ENCODE measurements around the gene FBN1.

The FBN1 gene

DNA sequence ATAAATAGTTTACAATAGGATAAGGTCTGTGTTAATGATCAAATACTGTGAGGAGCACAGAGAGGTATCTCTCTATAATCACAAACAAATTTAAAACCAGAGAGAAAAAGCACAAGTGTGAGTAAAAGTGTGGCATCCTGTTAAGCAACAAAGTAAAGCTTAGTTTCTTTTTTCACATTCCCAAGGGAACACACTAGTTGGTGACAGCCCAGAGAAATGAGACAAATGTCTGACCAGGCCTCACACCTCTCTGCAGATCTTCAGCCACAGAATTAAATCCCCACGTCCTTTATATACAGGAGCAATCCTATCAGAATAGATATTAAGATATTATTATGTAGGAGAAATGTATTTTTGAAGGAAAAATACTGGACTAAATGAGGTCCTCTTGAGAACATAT is 2.7 kb downstream of the FBN1 start:
- no peak for TF ChIP-seq ZFX (IDR thresholded peaks at IDR 0.05)
- TF ChIP-seq, protein P1, sequence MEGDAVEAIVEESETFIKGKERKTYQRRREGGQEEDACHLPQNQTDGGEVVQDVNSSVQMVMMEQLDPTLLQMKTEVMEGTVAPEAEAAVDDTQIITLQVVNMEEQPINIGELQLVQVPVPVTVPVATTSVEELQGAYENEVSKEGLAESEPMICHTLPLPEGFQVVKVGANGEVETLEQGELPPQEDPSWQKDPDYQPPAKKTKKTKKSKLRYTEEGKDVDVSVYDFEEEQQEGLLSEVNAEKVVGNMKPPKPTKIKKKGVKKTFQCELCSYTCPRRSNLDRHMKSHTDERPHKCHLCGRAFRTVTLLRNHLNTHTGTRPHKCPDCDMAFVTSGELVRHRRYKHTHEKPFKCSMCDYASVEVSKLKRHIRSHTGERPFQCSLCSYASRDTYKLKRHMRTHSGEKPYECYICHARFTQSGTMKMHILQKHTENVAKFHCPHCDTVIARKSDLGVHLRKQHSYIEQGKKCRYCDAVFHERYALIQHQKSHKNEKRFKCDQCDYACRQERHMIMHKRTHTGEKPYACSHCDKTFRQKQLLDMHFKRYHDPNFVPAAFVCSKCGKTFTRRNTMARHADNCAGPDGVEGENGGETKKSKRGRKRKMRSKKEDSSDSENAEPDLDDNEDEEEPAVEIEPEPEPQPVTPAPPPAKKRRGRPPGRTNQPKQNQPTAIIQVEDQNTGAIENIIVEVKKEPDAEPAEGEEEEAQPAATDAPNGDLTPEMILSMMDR (conservative IDR thresholded peaks at IDR 0.05) = no peak
- no peak overlapping the region for H3K27ac ChIP-seq

DNA sequence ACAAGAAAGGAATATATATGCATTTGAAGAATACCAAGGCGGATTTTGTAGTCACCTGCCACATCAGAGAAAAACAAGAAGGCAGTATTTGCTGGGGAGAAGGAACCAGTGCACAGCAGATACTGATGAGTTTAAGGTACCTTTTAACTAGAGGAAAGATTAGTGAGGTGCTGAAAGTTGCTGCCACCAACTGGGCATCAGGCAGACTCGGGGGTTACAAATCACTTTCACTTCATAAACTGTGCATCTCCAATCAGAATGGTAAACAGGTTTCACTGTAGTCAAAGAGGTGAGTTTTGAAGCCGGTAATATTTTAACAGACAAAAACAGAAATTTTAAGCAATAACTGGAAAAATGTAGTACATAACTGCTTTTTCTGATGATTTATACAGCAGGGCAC is 4.1 kb downstream of the FBN1 start:
- TF ChIP-seq ZFX (IDR thresholded peaks at IDR 0.05) = no peak
- TF ChIP-seq, protein P1 (conservative IDR thresholded peaks at IDR 0.05) = peak; percentile 31
- no peak overlapping the region for H3K27ac ChIP-seq

DNA sequence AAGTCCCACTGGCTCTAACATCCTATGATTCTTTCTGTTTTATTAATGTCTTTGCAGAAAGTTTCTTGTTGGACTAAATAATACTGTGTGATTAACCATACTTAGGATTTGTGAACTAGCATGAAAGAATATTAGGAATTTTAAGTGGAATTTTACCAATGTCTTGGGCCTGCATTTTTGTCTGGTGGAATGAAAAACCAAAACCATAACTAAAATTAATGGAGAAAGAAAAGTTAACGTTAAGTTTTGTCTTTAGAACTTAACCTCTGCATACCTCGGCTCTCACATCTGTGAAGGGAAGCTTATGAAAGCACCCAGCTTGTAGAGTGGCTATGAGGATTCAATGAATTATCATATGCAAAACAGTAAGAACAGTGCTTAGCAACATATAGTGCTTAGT is 6.5 kb downstream of the FBN1 start:
- TF ChIP-seq, protein P1 (conservative IDR thresholded peaks at IDR 0.05) = no peak
- TF ChIP-seq ZFX (IDR thresholded peaks at IDR 0.05) = no peak
- H3K27ac ChIP-seq = no peak overlapping the region

DNA sequence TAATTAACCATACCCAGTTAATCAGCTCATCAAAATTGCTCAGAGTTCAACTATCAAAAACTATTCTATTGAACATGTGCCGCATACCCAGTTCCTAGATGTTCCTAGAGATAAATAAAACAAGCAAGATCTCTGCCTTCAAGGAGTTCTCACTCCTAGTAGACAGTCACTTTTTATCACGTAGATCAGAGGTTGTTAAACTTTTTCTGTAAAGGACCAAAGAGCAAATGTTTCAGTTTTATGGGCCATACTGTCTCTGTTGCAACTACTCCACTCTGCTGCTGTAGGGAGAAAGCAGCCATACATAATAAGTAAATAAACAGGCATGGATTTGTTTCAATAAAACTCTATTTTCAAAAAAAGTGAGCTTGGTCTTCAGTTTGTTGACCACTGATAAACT is 7.9 kb downstream of the FBN1 start:
- no peak for TF ChIP-seq ZFX (IDR thresholded peaks at IDR 0.05)
- TF ChIP-seq, protein P1 (conservative IDR thresholded peaks at IDR 0.05) = no peak
- peak overlapping the region; percentile 64 for H3K27ac ChIP-seq

DNA sequence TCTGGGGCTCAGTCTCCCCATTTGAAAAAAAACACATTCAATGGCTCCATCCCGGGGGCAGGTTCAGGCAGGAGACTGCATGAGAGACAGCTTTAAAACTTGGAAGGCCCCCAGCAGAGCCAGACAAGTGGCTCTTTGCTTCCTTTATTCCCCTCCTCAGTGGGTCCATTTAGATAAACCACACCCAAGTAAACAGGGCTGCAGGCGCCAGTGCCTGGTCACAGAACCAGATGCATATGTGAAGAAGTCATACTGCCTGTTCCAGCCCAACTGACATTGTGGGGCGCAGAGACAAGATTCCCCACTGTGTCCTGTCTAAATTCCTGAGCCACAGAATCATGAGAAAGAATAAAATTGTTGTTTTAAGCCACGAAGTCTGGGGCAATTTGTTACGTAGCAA is 9.0 kb downstream of the FBN1 start:
- TF ChIP-seq, protein P1 (conservative IDR thresholded peaks at IDR 0.05) = no peak
- TF ChIP-seq ZFX (IDR thresholded peaks at IDR 0.05) = no peak
- peak overlapping the region; percentile 60; the same call in 1 of the 2 replicates for H3K27ac ChIP-seq

DNA sequence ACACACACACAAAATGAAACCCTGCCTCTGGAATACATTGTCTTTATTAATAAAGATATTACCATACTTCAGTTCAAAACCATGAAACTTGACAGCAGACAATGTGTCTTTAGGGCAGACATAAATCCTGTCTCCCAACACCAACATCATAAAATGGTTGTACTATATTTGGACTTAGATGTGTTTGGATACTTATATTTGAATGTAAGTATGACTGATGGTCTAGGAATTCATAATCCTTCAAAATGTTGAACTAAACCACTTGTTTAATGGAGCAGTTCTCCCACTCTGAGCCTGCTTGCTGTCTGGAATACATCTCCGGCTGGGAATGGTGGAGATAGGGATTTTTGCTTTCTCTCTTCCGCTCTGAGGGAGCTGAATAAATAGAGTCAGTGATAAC is 10.6 kb downstream of the FBN1 start:
- TF ChIP-seq ZFX (IDR thresholded peaks at IDR 0.05) = no peak
- TF ChIP-seq, protein P1 (conservative IDR thresholded peaks at IDR 0.05) = no peak
- H3K27ac ChIP-seq = no peak overlapping the region

DNA sequence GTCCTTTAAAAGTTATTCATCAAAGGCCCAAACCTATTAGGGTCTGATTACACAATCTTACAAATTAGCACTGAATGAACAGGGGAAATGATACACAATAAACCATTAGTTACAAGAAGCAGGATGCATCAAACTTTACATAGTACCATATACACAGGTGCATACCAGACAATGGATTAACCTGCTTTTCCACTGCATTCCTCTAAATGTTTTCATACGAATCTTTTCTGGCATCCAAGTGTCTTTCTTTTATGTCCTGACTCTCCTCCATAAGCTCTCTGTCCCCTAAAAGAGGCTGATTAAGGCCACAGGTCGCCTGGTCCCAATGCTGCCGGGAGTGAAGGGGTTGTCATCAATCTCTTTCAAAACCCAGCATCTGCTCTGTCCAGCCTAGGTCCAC is 11.4 kb downstream of the FBN1 start:
- TF ChIP-seq ZFX (IDR thresholded peaks at IDR 0.05) = no peak
- TF ChIP-seq, protein P1 (conservative IDR thresholded peaks at IDR 0.05) = no peak
- no peak overlapping the region for H3K27ac ChIP-seq

Data from C4-2B (cell line).